Upper lobe of left lung (tissue), 6 donors: ENCODE results near the gene EPX. TPM values are rescaled to one million over a fixed set of nuclear protein-coding genes. Genes with fewer than 3 reads are reported as not detected.

Source experiments
- ATAC-seq, 2 donors: fragments of 200-7000 bp; cut with Tn5 transposase; one replicate each; pipeline ENCODE4 v1.9.1; 2022; ENCODE audit warnings: mild to moderate bottlenecking in 2 of 2, moderate library complexity in 2 of 2; ENCODE audit not compliant: low FRiP score in 2 of 2
- DNase-seq, 2 donors: peaks; one replicate each; pipeline ENCODE4 v3.0.0-alpha.2; 2019 to 2020
- H3K27ac ChIP-seq, 4 donors: fragments of 200-600 bp; sonication (generic); one replicate each; pipeline ENCODE4 v1.5.1; 2016 to 2019
- H3K27me3 ChIP-seq, 4 donors: fragments of 200-600 bp; sonication (generic); one replicate each; pipeline ENCODE4 v1.5.1; 2017 to 2019
- H3K36me3 ChIP-seq, 4 donors: fragments of 200-600 bp; sonication (generic); one replicate each; pipeline ENCODE4 v1.5.1; 2016 to 2019
- H3K4me1 ChIP-seq, 4 donors: fragments of 200-600 bp; sonication (generic); one replicate each; pipeline ENCODE4 v1.5.1; 2018 to 2019
- H3K4me3 ChIP-seq, 4 donors: fragments of 200-600 bp; sonication (generic); one replicate each; pipeline ENCODE4 v1.5.1; 2017 to 2019; ENCODE audit warnings: mild to moderate bottlenecking in 2 of 4, moderate library complexity in 1 of 4
- H3K9me3 ChIP-seq, 4 donors: fragments of 200-600 bp; sonication (generic); one replicate each; pipeline ENCODE4 v1.5.1; 2018 to 2019
- CTCF ChIP-seq, 6 experiments: fragments of 450-650 bp in 4 of 6; fragments of 200-600 bp in 2 of 6; sonication (generic) in 2 of 6; IDR thresholded peaks; one replicate each; pipeline ENCODE4 v1.5.1; 2016 to 2019; ENCODE audit warnings: antibody characterized with exemption in 6 of 6
- EP300 ChIP-seq, 4 donors: sonication (generic); formaldehyde crosslinking; IDR thresholded peaks; one replicate each; pipeline ENCODE4 v1.5.1; 2017; ENCODE audit warnings: antibody characterized with exemption in 4 of 4, control low read depth in 2 of 4
- POLR2A ChIP-seq, 4 donors: fragments of 450-650 bp; IDR thresholded peaks; one replicate each; pipeline ENCODE4 v1.5.1; 2016 to 2017; ENCODE audit warnings: antibody characterized with exemption in 4 of 4, mild to moderate bottlenecking in 2 of 4
- POLR2AphosphoS5 ChIP-seq, 2 donors: sonication (generic); formaldehyde crosslinking; IDR thresholded peaks; one replicate each; pipeline ENCODE4 v1.5.1; 2017; ENCODE audit warnings: antibody characterized with exemption in 2 of 2
- WGBS, 2 donors: methylation state at CpG; one replicate each; pipeline ENCODE4 v1.1.5; 2017 to 2018; 5-methylcytosine and 5-hydroxymethylcytosine counted together
- total RNA-seq, 6 donors: library from RNA; depleted of rRNA in 4 of 6; stranded (reverse); fragments of >200 nt in 4 of 6; gene quantifications; one replicate each; pipeline versions ENCODE4 v1.1.0 to v1.2.1, GENCODE V29; 2016 to 2021
- donor health status: DM: no; HTN: no; CAD: no; lungs with moderate emphysema.
- donor health status: DM: no; HTN: yes; CAD: no; lungs with severe emphysema.

Gene EPX
- total RNA-seq, 6 donors from 2014 or later: 0.10 TPM; not detected in 5

GRCh38 chr17:58250344-58251011 is 58.0 kb downstream of the EPX start:
- Histone ChIP-seq H3K27me3 (peaks cover 0 to 4% (median 1%) of the 10 kb centered on the region in 4 donors), H3K36me3 (no peaks in the 10 kb centered on the region), H3K4me3 (no peak overlapping the region), H3K27ac (no peak overlapping the region), H3K9me3 (no peaks in the 10 kb centered on the region), H3K4me1 (peaks cover 10 to 13% (median 11%) of the 10 kb centered on the region in 4 donors)
- TF ChIP-seq CTCF (IDR thresholded peaks at IDR 0.05): no peak
- no peak for TF ChIP-seq POLR2A (IDR thresholded peaks at IDR 0.05)
- no peak for TF ChIP-seq POLR2AphosphoS5 (IDR thresholded peaks at IDR 0.05)
- no peak for TF ChIP-seq EP300 (IDR thresholded peaks at IDR 0.05)
- 86 to 94% methylated on average over 9 to 12 of the region's 12 CpGs for WGBS, 2 donors
- DNase-seq (no peak), ATAC-seq (no peak)

- Histone ChIP-seq H3K27me3 (peaks cover 0 to 4% (median 1%) of the 10 kb centered on the region in 4 donors), H3K36me3 (no peaks in the 10 kb centered on the region), H3K27ac (no peak overlapping the region), H3K4me1 (peaks cover 10 to 13% (median 11%) of the 10 kb centered on the region in 4 donors), H3K9me3 (no peaks in the 10 kb centered on the region), H3K4me3 (no peak overlapping the region)
- WGBS, 2 donors: 57 to 69% methylated on average over 7 to 8 of the region's 9 CpGs
- ATAC-seq (no peak), DNase-seq (peak in 1 of 2 donors; percentile 43)
- TF ChIP-seq POLR2AphosphoS5 (IDR thresholded peaks at IDR 0.05): no peak
- TF ChIP-seq POLR2A (IDR thresholded peaks at IDR 0.05): no peak
- no peak for TF ChIP-seq CTCF (IDR thresholded peaks at IDR 0.05)
- no peak for TF ChIP-seq EP300 (IDR thresholded peaks at IDR 0.05)
These were observed 59.6 kb downstream of the EPX start for GRCh38 chr17:58252141-58252540.

- Histone ChIP-seq H3K4me3 (no peak overlapping the region), H3K36me3 (no peaks in the 10 kb centered on the region), H3K27ac (no peak overlapping the region), H3K4me1 (peaks cover 10 to 13% (median 11%) of the 10 kb centered on the region in 4 donors), H3K27me3 (peaks cover 0 to 4% (median 1%) of the 10 kb centered on the region in 4 donors), H3K9me3 (no peaks in the 10 kb centered on the region)
- TF ChIP-seq CTCF (IDR thresholded peaks at IDR 0.05) (no peak), POLR2AphosphoS5 (IDR thresholded peaks at IDR 0.05) (no peak), EP300 (IDR thresholded peaks at IDR 0.05) (no peak), POLR2A (IDR thresholded peaks at IDR 0.05) (no peak)
- no peak for DNase-seq
- WGBS, 2 donors: 79 to 91% methylated on average over 3 of the region's 3 CpGs
- no peak for ATAC-seq
These were observed 60.6 kb downstream of the EPX start for GRCh38 chr17:58253082-58253481.

Other genes starting within 250 kb of the EPX start
- 100 to 1,000 TPM in 1 of 6 donors, 10 to 100 TPM in 5; 33.3 to 119 (median 54.4) TPM for gene CUEDC1, start 237.3 kb upstream of the EPX start, total RNA-seq
- gene VEZF1, start 204.5 kb upstream of the EPX start, total RNA-seq: 10 to 100 TPM; 36.4 to 99.7 (median 72.5) TPM
- 100 to 1,000 TPM; 109 to 393 (median 160) TPM for gene SRSF1, start 185.5 kb upstream of the EPX start, total RNA-seq
- gene DYNLL2, start 109.3 kb upstream of the EPX start, total RNA-seq: 10 to 100 TPM; 13.6 to 33.5 (median 29.1) TPM
- not detected for gene OR4D1, start 44.3 kb upstream of the EPX start, total RNA-seq
- gene OR4D2, start 25.7 kb upstream of the EPX start, total RNA-seq: not detected
- 10 to 100 TPM; 11.7 to 44.0 (median 15.0) TPM for gene MKS1, start 26.5 kb downstream of the EPX start, total RNA-seq
- gene LPO, start 45.9 kb downstream of the EPX start, total RNA-seq: not detected
- gene MPO, start 88.2 kb downstream of the EPX start, total RNA-seq: 1 to 10 TPM in 4 of 6 donors, under 1 TPM in 2; 0.71 to 4.6 (median 1.0) TPM
- 10 to 100 TPM; 14.0 to 50.3 (median 24.1) TPM for gene TSPOAP1, start 136.1 kb downstream of the EPX start, total RNA-seq
- 10 to 100 TPM; 22.0 to 80.5 (median 40.4) TPM for gene SUPT4H1, start 159.5 kb downstream of the EPX start, total RNA-seq
- 10 to 100 TPM in 4 of 6 donors, 1 to 10 TPM in 2; 8.5 to 22.0 (median 13.0) TPM for gene RNF43, start 224.8 kb downstream of the EPX start, total RNA-seq